Measurements from ENCODE around the gene LRRC18.

Gene LRRC18

GRCh38 chr10:48879451-48879850 lies 60.2 kb downstream of the LRRC18 start:
- no peak for DNase-seq (ENCODE audit: low read depth)
- TF ChIP-seq CTCF (IDR thresholded peaks at IDR 0.05; ENCODE audit: insufficient read depth, low read depth, low read length, missing control alignments), result no peak
- H3K4me3 ChIP-seq (ENCODE audit: low read length), result no peak overlapping the region

DNA sequence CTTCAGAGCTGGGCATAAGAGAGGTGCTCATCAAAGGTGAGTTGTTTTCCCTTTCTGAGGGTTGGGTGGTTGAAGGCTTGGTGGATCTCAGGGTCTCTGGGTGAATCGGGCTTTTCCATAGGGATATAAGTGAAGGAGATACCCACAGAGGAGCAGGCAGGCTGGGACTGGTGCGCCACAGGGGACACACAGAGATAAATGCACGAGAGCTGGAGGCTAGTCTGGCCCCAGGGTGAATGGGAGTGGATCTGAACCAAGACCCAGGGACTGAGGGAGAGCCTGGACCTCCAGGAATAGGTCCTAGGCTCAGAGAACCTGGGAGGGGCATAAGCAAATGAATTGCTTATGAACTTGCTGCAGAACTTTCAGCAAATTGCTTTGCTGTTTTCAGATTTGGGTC lies 61.5 kb downstream of the LRRC18 start:
- TF ChIP-seq CTCF (IDR thresholded peaks at IDR 0.05; ENCODE audit: insufficient read depth, low read depth, low read length, missing control alignments), result no peak
- no peak overlapping the region for H3K4me3 ChIP-seq (ENCODE audit: low read length)
- DNase-seq (ENCODE audit: low read depth), result no peak

DNA sequence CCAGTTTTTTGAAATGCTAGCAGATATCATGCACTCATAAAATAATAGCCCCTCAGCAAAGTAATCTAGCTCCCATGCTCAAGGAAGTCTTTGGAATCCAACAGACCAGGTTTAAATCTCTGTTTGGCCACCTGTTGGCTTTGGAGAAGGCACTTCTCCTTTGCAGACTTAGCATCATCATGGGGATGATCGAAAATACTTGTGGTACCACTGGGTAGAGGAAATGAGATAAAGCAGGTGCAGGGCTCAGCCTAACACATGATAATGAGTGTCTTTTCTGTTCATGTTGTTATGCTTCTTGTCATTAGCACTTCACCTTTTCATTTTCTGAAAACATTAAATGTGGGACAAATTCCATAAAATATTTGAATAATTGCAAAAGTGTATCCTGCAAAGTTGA lies 67.4 kb downstream of the LRRC18 start:
- no peak overlapping the region for H3K4me3 ChIP-seq (ENCODE audit: low read length)
- TF ChIP-seq CTCF (IDR thresholded peaks at IDR 0.05; ENCODE audit: insufficient read depth, low read depth, low read length, missing control alignments), result no peak
- no peak for DNase-seq (ENCODE audit: low read depth)

Measured in epithelial cell of esophagus (primary cell).